A673 (cell line): ENCODE data around the gene GLIPR1.

ENCODE experiments used
- CTCF ChIP-seq: fragments of 300-800, 200-600 bp; sonication (generic); conservative IDR thresholded peaks from 2 replicates; pipeline ENCODE4 v1.5.1; 2017; ENCODE audit warnings: low read depth, mild to moderate bottlenecking, antibody characterized with exemption, low read length, moderate library complexity, mixed read lengths
- EZH2 ChIP-seq: fragments of 200-600 bp; sonication (generic); IDR thresholded peaks from 2 replicates; pipeline ENCODE4 v1.6.1; 2017; ENCODE audit warnings: borderline replicate concordance, low read depth, mild to moderate bottlenecking, mixed read lengths, antibody characterized with exemption, low read length; ENCODE audit not compliant: poor library complexity, severe bottlenecking

DNA sequence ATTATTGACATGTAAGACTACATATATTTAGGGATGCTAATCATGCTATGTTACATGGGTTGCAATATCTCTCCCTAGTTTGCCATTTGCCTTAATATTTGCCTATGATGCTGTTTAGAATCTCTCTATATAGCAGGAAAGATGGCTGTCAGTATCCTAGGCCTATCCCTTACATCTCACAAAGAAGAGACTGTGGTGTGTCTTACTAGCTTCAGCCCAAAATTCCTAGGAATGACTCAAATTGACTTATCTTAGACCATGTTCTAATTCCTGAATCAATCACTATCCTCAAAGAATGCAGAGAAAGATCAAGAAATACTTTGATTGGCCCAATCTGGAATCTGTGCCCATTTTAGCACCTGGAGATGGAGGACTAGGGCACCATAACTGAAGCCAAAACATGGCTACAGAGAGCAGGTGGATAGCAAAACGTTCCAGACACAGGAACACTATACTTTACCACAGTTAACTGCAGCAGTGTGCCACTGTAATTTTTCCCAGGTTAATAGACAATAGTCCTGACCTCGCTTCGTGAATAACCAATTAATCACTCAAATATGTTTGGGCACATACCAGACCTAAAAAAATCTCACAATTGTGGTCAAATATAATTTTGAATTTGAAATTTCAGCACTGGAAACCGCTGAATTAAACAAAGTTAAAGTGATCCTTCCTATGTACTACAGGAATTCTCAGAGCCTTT is 32.7 kb upstream of the GLIPR1 start:
- TF ChIP-seq CTCF (no peak), EZH2 (no peak)
